Measurements from ENCODE around the gene CNTNAP2.

The CNTNAP2 gene

DNA sequence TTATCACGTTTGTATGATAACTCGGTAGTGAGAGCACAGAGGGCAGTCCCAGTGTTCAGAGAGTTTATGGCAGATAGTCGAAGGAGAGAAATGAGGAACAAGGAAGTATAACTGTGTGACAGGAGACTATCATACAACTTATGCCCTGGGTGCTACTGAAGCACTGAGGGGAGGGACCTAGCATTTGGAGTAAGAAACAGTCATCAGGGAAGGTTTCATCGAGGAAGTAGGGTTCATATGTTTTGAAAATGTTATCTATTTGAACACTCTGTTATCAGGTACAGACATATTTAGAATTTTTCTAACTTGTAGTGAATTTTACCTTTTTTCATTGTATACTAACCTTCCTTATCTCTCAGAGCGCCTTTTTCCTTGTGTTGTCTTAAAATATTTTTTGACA is 1259.6 kb downstream of the CNTNAP2 start:
- no peak for DNase-seq (ENCODE audit: low read depth, low spot score)

DNA sequence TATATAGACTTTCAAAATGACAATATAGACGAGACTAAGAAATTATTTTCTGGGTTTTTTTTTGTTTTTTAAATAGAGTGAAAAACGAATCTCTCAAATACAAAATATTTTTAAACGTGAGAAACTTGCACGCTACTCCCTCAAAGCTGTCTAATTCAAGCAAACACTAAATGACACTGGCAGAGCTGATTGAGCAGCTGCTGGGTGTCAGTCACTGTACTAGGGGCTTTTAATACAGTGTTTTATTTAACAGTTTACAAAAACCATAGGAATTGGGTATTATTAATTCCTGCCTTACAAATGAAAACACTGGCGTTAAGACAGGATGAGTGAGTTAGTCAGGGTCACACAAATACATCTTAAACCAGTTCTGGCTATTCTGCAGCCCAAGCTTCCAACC is 1264.3 kb downstream of the CNTNAP2 start:
- no peak for DNase-seq (ENCODE audit: low read depth, low spot score)

DNA sequence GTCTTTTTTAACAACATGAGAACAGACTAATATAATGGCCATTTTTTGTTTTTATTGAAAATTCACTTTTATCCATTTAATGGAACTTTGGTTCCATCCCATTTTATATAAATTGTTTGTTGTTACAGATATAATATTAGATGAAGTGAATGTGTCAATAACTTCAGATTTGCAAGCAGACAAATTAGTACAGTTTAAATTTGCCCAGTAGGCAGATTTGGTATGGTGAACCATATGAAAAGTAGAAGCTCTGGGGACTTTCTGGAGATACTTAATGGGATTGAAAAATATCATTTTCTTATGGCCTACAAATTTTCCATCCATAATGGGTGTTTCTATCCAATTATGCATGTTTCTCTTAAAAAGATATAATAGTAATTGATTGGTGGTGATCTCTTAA is 1277.7 kb downstream of the CNTNAP2 start:
- DNase-seq (ENCODE audit: low read depth, low spot score): no peak

DNA sequence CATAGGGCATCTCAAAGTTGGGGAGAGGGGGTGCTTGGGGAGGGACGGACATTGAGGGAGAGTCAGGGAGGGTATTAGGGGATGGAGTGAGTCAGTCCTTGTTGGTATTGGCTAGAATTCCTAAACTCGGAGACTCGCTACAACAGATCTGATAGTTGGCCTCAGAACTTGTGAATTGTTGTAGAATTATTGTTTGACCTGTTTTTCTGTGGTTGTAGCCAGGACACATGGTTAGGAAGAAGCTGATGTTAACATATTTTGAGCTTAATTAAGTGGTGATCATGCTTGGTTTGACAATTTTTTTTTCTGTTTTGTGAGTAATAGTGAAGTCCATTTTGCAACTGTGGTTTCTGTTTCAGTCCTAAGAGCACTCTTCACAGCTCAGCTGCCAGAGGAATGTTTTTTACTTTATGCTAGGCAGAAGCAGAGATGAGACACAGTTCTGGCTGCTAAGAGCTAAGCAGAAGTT is 1283.7 kb downstream of the CNTNAP2 start:
- no peak for DNase-seq (ENCODE audit: low read depth, low spot score)

DNA sequence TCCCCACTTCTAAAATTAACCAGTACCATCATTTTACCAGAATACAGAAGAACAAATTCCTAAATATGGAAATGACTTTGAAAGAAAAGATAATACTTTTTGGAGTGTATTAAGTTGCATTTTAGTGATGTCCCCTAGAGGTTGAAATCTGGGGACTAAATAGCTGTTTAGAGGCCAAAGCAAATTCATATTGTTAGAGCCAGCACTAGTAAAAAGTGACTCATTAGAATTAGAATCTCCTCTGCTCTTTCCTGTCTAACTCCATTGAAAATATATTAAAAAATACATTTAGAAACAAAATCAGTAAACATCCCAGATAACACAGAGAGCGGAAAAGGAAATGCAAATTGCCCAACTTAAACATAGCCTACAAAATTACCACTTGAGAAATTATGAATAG is 1284.3 kb downstream of the CNTNAP2 start:
- DNase-seq (ENCODE audit: low read depth, low spot score): no peak

DNA sequence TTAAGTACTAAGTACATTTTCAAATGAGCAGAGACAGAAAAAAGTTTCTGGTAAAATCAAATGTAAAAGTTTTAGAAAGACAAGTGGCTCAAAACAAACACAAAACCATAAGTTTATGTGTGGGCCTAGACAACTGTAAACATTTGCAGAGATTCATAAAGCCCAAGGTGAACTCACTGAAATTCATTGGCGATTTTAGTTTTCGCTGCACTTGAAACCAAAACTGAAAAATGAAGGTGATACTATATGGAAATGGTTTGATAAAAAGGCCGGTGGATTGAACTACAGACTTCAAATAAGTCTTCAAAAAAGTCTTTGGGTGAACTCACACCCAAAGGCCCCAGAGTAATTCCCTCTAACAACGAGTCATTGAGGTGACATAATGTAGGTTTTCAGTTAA is 1289.0 kb downstream of the CNTNAP2 start:
- no peak for DNase-seq (ENCODE audit: low read depth, low spot score)

DNA sequence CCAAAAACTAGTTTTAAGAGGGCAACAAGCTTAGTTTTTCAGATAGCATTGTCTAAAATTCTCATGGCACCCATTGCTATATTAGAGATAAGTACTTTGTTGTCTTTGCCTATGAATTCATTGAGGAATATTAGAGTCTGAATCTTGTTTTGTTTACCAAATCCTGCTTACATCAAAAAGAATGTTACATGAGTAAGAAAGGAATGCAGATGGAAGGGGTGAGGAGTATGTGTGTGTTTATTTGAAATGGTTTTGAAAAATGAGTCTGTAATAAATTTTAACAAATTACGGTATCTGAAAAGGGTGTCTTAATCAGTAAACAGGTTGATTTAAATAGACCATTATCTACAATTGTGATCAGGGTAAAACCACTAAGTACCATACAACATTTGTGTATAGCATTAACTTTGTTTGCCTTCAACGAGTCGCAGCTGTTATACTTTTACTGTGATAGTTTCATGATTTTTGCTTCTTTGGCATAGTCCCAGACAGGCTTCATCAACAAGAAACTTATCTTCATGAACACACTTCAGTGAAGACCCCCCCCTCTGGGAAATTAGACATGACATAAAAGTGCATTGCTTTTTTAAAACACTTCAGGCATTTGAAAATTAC is 1290.0 kb downstream of the CNTNAP2 start:
- no peak for DNase-seq (ENCODE audit: low read depth, low spot score)

DNA sequence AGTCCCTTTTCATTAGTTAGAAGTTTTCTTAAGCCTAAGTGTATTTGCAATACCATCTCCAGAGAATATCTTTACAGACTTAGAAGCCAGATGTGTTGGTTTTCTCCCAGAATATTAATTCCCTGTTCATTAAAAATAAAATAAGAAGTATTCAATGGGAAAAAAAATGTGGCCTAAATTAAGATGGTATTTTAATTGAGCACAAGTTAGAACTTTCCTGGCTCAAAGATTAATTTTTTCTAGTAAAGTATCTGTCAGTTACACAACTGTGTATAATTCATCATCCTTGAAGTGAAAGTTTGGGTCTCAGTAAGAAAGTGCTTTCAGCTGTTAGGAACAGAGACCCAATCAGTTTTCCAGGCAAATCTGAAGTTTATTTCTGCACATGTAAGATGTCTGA is 1294.5 kb downstream of the CNTNAP2 start:
- no peak for DNase-seq (ENCODE audit: low read depth, low spot score)

DNA sequence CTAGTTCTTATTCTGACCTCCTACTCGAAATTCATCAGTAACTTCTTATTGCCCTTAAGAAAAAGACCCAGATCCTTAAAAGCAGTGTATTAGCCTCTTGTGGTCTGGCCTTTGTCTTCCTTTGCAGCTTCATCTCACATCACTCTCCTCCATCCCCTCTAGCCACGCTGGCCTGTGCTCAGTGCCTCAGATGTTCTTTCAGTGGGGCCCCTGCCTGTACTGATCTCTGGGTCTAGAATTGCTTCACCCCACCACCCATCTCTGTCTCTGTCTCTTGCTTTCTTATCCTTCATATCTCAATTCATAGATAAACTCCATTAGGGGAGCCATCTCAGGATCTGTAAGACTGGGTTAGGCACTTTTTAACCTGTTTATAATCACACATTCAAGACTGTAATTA is 1295.5 kb downstream of the CNTNAP2 start:
- DNase-seq (ENCODE audit: low read depth, low spot score): no peak

DNA sequence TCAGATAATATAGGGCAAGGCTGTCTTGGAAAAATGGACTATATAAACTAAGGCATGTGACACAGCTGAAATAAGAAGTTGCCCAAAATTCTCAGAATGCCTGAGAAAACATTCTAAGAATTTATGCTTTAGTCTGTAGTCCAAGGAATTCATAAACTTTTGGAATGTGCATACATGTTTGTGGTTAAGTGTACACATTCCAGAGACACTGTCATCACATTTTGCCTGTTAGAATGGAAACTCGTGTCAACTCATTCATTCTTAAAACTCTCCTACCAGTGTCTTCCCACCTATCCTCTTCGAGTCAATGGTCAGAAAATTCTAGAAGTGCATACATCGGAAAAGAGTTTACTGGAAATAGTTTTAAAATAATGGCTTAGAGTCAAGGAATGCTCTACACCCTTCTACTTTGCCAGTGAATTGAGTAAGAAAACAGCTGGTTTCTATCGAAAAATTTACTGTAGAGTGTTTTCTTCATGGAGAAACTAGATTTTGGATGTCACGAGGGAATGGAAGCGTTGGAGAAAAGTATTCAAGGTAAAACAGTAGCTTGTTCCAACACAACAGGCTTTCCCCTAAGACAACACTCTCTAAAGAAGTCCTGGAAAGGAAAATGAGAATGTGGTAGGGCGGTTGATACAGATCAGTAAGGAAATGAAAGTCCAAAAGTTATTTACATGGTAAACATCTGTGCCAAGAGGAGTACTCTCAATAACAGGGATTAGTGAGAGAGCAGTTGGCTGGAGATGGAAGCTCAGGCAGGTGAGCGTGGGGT is 1296.4 kb downstream of the CNTNAP2 start:
- no peak for DNase-seq (ENCODE audit: low read depth, low spot score)

DNA sequence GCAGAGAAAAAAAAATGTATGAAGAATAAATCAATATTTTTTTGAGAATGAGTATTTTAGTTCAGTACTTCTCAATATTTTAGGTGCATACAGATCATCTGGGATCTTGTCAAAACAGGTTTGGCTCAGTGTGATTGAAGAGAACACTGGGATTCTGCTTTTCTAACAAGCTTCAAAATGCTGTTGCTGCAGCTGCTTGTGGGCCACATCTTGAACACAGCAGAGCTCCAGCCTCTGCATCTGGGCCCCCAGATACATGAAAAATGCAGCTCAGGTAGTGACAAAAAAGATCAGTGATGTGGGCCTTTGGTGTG is 1296.9 kb downstream of the CNTNAP2 start:
- no peak for DNase-seq (ENCODE audit: low read depth, low spot score)

DNA sequence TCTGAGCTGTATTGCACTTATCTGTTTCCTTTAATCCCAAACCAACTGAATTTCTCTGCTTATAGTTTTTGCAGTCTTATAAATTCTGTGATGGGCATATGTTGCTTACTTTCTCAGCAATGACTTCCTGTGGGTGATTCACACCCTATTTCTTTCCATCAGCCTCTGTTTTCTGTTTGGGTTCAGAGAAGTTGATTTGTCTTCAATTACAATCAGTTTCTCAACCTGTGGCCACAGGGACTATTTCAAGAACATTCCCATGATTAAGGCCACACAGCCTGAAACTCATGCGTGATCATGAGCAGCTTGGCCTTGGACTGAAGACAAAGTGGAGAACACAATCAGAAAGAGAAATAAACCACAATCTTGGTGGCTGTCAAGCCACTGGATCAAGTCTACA is 1299.4 kb downstream of the CNTNAP2 start:
- no peak for DNase-seq (ENCODE audit: low read depth, low spot score)

DNA sequence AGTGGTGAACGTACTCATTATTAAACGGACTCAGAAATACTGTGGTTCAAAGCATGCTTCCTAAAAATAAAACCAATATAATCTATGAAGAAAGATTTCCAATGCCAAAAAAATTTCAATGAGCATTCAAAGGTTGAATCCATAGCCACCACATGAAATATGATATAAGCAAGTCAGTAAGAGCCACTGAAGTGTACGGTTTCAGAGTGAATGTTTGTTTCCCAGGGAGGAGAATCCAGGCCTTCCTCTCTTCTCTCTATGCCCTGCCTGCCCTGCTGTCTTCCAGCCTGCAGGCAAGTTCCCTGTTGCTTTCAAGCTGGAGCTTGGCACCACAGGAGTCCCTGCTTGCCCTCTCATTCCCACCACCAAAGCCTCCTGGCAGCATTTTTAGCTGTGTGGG is 1302.4 kb downstream of the CNTNAP2 start:
- DNase-seq (ENCODE audit: low read depth, low spot score): peak; percentile 76

DNA sequence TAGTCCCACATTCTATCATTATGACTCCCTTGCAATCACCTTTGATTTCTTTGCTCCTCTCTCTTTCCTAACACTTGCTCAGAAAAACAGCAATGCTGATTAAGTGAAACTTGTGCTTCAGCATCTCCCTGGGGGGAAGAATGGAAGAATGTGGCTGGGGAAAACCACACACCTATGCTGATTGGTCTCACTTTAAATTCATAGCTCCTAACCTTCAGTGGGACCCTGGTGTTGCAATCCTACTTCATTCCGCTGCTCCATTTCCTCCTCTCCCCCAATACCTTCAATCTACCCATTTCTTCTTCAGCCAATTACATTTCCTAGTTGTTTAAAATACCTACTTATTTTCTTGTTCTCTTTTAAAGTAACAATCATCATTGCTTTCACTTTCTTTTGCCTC is 1307.3 kb downstream of the CNTNAP2 start:
- DNase-seq (ENCODE audit: low read depth, low spot score): no peak

DNA sequence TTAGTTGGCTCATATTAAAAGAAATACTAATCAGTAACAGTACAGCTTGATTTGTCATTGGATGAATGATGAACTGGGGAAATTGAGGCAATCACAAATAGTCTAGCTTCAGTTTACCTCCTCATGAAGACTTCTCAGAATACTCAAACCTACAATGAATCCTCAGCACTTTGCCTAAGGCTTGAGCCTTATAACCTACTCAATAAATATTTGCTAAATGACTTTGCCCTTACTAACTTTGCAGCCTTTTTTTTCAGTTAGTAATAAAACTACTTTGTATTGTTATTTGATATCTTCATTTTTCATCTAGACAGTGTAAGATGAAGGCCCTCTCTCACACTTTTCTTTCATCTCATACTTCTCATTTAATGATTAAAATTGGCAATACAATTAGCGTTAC is 1311.5 kb downstream of the CNTNAP2 start:
- no peak for DNase-seq (ENCODE audit: low read depth, low spot score)

DNA sequence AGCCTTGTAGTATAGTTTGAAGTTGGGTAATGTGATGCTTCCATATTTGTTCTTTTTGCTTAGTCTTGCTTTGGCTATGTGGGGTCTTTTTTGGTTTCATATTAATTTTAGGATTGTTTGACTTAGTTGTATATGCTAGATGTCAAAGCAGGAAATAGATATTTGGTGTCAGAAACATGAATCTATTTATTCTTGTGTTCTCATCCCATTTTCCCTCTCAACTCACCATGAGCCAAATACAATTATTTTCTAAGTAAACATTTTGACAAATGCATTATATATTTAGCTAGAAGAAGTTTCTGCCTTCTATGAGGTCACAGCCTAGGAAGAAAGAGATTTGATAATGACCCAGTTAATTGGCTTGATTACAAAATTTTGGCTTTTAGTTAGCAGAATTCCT is 1313.4 kb downstream of the CNTNAP2 start:
- DNase-seq (ENCODE audit: low read depth, low spot score): no peak

DNA sequence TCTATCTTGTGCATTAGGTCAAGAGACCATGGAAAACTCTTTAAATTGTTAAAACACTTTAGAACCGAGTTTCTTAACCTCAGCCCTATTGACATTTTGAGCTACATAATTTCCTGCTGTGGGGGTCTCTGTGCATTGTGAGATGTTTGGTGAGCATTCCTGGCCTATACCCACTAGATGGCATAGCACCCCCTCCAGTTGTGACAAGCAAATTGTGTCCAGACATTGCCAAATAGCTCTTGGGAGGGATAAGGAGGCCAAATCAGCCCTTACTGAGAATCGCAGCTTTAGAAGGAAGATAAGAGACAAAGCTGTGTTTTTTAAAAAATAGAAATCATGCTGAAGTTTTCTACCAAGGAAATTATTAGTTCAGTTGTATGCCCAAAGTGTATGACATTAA is 1315.5 kb downstream of the CNTNAP2 start:
- DNase-seq (ENCODE audit: low read depth, low spot score): no peak

DNA sequence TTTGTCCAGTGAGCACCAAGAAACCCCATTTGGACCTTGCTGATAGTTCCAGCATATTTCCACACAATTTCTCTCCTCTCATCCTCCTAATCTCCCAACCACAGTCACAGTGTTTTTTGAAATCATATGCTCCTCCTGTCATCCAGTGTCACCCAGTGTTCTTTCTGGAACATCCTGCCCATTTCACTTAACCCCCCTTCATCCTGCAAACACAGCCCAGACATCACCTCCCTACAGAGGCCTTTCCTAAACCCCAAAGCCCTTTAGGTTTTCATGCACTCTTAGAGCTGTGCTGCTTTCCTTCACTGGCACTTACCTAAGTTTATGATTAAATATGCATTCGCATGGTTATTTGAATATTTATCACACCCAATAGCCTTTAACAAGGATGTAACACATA is 1316.0 kb downstream of the CNTNAP2 start:
- DNase-seq (ENCODE audit: low read depth, low spot score): no peak

DNA sequence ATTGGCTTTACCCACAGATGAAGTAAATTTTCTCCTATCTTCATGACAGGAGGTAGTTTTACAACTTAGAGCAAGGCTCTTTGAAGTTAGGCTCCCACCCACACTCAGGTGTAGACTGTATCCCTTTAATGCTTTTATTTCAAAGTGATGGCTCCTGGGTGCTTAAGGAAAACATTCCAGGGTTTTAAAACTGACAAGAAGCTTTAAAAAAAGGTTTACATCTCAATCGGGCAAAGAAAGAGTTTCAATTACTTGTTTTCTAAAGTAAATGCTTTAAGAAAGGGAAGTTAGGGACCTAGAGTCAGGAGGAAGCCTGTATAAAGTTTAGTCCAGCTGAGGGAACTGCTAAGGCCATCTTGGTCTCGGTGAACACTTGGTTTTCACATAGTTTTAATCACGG is 1320.1 kb downstream of the CNTNAP2 start:
- DNase-seq (ENCODE audit: low read depth, low spot score): no peak

DNA sequence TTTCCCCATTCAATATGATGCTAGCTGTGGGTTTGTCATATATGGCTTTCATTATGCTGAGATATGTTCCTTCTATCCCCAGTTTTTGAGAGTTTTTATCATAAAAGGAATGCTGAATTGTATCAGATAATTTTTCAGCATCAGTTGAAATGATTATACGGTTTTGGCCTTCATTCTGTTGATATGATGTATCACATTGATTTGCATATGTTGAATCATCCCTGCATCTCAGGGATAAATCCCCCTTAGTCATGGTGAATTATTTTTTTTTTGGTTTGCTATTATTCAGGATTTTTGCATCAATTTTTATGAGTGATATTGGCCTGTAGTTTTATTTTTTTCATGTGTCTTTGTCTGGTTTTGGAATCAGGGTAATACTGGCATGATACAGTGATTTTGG is 1321.6 kb downstream of the CNTNAP2 start:
- DNase-seq (ENCODE audit: low read depth, low spot score): no peak

DNA sequence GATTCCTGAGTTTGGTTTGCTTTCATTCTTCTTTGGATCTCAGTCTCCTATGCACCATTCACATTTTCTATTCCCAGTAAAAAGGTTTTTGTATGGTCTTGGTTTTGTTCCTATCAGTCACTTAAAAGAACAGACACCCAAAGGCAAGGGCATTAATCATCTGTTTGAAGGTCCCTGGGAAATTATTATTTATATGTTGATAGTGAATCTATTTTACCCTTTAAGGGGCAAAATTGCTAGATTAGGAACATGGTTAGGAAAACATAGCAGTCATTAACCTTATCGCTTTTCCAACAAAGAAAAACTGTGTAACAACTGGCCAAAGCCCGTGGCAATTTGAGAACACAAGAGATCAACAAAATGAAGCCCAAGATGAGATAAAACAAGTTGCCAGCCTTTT is 1327.3 kb downstream of the CNTNAP2 start:
- no peak for DNase-seq (ENCODE audit: low read depth, low spot score)

DNA sequence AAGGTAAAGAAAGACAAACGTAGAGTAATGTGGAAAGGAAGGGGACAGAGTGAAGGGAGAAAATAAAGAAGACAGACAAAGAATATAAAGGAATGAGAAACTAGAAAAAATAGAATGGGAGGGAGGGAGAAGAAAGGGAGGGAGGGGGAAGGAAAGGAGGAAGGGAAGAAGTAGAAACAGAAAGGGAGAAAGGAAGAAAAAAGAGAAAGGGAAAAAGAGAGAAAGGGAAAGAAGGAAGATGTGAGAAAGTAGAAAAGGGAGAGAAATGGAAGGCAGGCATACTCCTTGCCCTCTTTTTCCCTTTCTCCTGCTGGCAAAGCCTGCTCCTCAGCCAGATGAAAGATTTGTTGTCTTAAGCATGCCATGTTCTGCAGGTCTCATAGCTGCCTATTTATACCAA is 1336.2 kb downstream of the CNTNAP2 start:
- no peak for DNase-seq (ENCODE audit: low read depth, low spot score)

DNA sequence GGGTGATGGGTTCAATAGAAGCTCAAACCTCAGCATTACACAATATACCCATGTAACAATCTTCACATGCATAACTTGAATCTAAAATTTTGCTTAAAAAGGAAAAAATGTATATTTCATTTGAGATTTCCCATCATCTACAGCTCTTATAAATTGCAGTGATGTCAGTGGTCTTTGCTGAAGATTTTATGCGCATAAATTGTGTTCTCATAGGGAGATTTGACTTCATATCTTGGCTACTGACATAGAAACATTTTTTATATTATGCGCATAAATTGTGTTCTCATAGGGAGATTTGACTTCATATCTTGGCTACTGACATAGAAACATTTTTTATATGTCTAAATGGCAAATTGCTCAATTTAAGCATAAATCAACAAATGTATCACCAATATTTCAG is 1348.6 kb downstream of the CNTNAP2 start:
- no peak for DNase-seq (ENCODE audit: low read depth, low spot score)

DNA sequence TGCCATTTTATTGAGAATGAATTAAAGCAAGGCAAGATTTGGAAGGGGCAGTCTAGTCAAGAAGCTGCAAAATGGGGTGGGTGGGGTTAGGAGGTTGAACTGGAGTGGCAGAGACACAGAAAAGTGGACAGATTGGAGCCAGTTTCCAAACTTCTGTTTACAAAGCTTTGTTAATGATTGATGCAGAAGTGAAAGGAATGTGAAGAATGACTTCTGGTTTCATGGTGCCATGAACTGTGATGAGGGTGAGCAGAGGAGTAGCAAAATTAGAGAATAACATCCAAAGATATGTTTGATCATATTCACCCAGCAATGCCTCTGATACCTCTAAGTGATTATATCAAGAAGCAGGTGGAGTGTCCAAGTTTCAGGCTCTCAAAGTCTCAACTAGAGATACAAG is 1356.0 kb downstream of the CNTNAP2 start:
- no peak for DNase-seq (ENCODE audit: low read depth, low spot score)

Measured in brain pericyte (primary cell).